ENCODE results near the gene CSNK1G2.

CSNK1G2 gene

DNA sequence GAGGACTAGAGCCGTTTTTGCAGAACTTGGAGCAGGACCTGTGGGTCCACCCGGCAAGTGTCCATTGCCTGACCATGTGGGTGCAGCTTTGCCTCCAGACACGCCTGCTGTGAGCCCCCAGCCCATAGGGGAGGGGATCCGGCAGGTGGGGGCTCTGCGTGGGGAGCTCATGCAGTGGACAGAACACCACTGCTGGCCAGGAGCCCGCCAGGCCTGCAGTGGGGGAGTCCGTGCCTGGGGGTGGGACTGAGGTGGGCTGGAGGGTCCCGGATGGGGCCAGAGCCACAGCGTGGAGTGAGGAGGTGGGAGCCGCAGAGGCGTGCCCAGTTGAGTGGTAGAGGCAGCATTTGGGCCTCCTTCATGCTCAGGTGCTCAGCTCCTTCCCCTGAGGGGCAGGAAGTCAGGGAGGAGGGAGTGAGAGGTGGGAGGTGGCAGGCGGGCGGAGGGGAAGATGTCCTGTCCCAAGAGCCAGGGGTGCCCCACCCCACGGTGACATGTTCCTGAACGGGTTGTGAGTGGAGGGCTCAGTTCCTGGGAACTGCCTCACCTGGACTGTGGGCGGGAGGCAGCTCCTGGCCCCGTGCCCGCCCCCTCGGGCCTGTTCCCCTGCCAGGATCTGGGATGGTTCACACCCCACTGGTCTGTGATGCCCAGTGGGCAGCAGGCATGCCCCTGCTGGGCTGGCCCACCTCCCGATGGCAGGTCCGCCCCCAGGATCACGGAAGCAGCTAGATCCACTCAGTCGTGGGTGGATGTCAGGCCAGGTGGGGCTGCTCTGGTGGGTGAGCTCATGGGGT lies 27.0 kb upstream of the CSNK1G2 start:
- Histone ChIP-seq H3K4me2 (ENCODE audit: low read depth, low read length) (no peak overlapping the region), H3K9ac (ENCODE audit: low read length) (no peak overlapping the region), H3K79me2 (ENCODE audit: low read length) (peaks cover 60% of the 10 kb centered on the region), H3K27ac (ENCODE audit: low read length) (no peak overlapping the region), H3K9me3 (replicated peaks; ENCODE audit: insufficient read depth, low read length) (no peaks in the 10 kb centered on the region), H2AFZ (ENCODE audit: low read length) (no peak overlapping the region), H3F3A (ENCODE audit: insufficient read depth, low read length) (no peaks in the 10 kb centered on the region), H3K4me1 (ENCODE audit: low read length) (no peaks in the 10 kb centered on the region), H3K36me3 (replicated peaks; ENCODE audit: insufficient read depth, low read length) (0 out of 2 replicates have a peak, but pooled peaks cover 2% of the 10 kb centered on the region), H3K4me3 (ENCODE audit: low read length) (no peak overlapping the region), H3K27me3 (replicated peaks; ENCODE audit: insufficient read depth, low read length) (no peaks in the 10 kb centered on the region), H4K20me1 (ENCODE audit: insufficient read depth, low read length) (no peaks in the 10 kb centered on the region), H3K9me2 (replicated peaks; ENCODE audit: insufficient read depth, low read length) (no peaks in the 10 kb centered on the region)
- no peak for DNase-seq
- TF ChIP-seq, protein P1, sequence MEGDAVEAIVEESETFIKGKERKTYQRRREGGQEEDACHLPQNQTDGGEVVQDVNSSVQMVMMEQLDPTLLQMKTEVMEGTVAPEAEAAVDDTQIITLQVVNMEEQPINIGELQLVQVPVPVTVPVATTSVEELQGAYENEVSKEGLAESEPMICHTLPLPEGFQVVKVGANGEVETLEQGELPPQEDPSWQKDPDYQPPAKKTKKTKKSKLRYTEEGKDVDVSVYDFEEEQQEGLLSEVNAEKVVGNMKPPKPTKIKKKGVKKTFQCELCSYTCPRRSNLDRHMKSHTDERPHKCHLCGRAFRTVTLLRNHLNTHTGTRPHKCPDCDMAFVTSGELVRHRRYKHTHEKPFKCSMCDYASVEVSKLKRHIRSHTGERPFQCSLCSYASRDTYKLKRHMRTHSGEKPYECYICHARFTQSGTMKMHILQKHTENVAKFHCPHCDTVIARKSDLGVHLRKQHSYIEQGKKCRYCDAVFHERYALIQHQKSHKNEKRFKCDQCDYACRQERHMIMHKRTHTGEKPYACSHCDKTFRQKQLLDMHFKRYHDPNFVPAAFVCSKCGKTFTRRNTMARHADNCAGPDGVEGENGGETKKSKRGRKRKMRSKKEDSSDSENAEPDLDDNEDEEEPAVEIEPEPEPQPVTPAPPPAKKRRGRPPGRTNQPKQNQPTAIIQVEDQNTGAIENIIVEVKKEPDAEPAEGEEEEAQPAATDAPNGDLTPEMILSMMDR (IDR thresholded peaks at IDR 0.05; ENCODE audit: low read length), result no peak
- TF ChIP-seq EZH2phosphoT487 (IDR thresholded peaks at IDR 0.05; ENCODE audit: low read length), result no peak
- no peak for TF ChIP-seq EZH2 (optimal IDR thresholded peaks at IDR 0.05; ENCODE audit: low read depth, low read length)

DNA sequence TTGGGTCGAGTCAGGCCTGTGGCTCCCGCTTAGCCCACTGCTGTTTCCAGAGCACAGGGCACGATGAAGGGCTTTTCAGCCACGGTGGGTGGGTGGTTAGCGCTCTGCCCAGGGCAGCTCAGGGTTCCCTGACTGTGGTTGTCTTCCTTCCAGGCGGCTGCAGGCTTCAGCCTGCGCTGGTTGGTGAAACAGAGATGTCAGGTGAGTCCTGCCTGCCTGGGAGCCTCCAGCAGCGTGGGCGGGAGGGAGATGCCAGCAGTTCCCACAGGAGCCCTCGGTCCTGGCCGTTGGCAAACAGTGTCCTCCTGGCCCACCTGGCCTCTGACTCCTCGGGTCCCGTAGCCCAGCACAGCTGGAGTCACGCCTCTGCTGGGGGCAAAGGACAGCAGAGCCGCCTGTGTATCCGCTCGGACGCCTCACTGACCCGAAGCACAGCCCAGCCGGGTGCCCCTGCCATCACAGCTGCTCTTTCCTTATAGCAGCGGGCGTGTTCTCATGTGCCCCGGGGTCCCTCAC lies 26.1 kb upstream of the CSNK1G2 start:
- Histone ChIP-seq H4K20me1 (ENCODE audit: insufficient read depth, low read length) (no peaks in the 10 kb centered on the region), H3K36me3 (replicated peaks; ENCODE audit: insufficient read depth, low read length) (0 out of 2 replicates have a peak, but pooled peaks cover 2% of the 10 kb centered on the region), H3K4me1 (ENCODE audit: low read length) (no peaks in the 10 kb centered on the region), H3K9ac (ENCODE audit: low read length) (no peak overlapping the region), H3K27ac (ENCODE audit: low read length) (no peak overlapping the region), H3K9me2 (replicated peaks; ENCODE audit: insufficient read depth, low read length) (no peaks in the 10 kb centered on the region), H3K27me3 (replicated peaks; ENCODE audit: insufficient read depth, low read length) (no peaks in the 10 kb centered on the region), H3K9me3 (replicated peaks; ENCODE audit: insufficient read depth, low read length) (no peaks in the 10 kb centered on the region), H3K4me3 (ENCODE audit: low read length) (no peak overlapping the region), H2AFZ (ENCODE audit: low read length) (no peak overlapping the region), H3K4me2 (ENCODE audit: low read depth, low read length) (no peak overlapping the region), H3F3A (ENCODE audit: insufficient read depth, low read length) (no peaks in the 10 kb centered on the region), H3K79me2 (ENCODE audit: low read length) (peaks cover 51% of the 10 kb centered on the region)
- no peak for DNase-seq
- TF ChIP-seq, protein P1 (IDR thresholded peaks at IDR 0.05; ENCODE audit: low read length), result no peak
- no peak for TF ChIP-seq EZH2phosphoT487 (IDR thresholded peaks at IDR 0.05; ENCODE audit: low read length)
- TF ChIP-seq EZH2 (optimal IDR thresholded peaks at IDR 0.05; ENCODE audit: low read depth, low read length), result no peak

GRCh38 chr19:1917146-1917545 lies 23.8 kb upstream of the CSNK1G2 start:
- no peaks in the 10 kb centered on the region for H3K27me3 ChIP-seq (replicated peaks; ENCODE audit: insufficient read depth, low read length)
- H3K4me2 ChIP-seq (ENCODE audit: low read depth, low read length), result no peak overlapping the region
- no peaks in the 10 kb centered on the region for H3F3A ChIP-seq (ENCODE audit: insufficient read depth, low read length)
- TF ChIP-seq, protein P1 (IDR thresholded peaks at IDR 0.05; ENCODE audit: low read length), result no peak
- TF ChIP-seq EZH2 (optimal IDR thresholded peaks at IDR 0.05; ENCODE audit: low read depth, low read length), result no peak
- TF ChIP-seq EZH2phosphoT487 (IDR thresholded peaks at IDR 0.05; ENCODE audit: low read length), result no peak
- DNase-seq, result no peak
- H4K20me1 ChIP-seq (ENCODE audit: insufficient read depth, low read length), result no peaks in the 10 kb centered on the region
- no peaks in the 10 kb centered on the region for H3K9me2 ChIP-seq (replicated peaks; ENCODE audit: insufficient read depth, low read length)
- no peaks in the 10 kb centered on the region for H3K4me1 ChIP-seq (ENCODE audit: low read length)
- no peaks in the 10 kb centered on the region for H3K9me3 ChIP-seq (replicated peaks; ENCODE audit: insufficient read depth, low read length)
- no peak overlapping the region for H3K9ac ChIP-seq (ENCODE audit: low read length)
- H3K36me3 ChIP-seq (replicated peaks; ENCODE audit: insufficient read depth, low read length), result 0 out of 2 replicates have a peak, but pooled peaks cover 2% of the 10 kb centered on the region
- no peak overlapping the region for H2AFZ ChIP-seq (ENCODE audit: low read length)
- H3K79me2 ChIP-seq (ENCODE audit: low read length), result peaks cover 28% of the 10 kb centered on the region
- no peak overlapping the region for H3K4me3 ChIP-seq (ENCODE audit: low read length)
- H3K27ac ChIP-seq (ENCODE audit: low read length), result no peak overlapping the region

Measured in MM.1S (cell line).